NOMO-1 (cell line): ENCODE measurements around the gene MAPKAPK3.
"Not testable (repeated sequence)": the region's sequence is repeated elsewhere in the genome, so short reads cannot be mapped to it uniquely, and the experiment has no call there.

Source experiments
- DNase-seq, 2 experiments: peaks; one replicate each; lab custom pipeline; 2025; ENCODE audit not compliant: unreplicated experiment in 2 of 2; lab: John Stamatoyannopoulos, UW

Gene MAPKAPK3

GRCh38 chr3:50652709-50653108 is 35.8 kb downstream of the MAPKAPK3 start:
- peak in 1 of 2 experiments; percentile 30 for DNase-seq

- no peak for DNase-seq
Measured at GRCh38 chr3:50653937-50654595, 37.1 kb downstream of the MAPKAPK3 start.

GRCh38 chr3:50655009-50655830 is 38.3 kb downstream of the MAPKAPK3 start:
- DNase-seq, result no peak

GRCh38 chr3:50656417-50657195 is 39.7 kb downstream of the MAPKAPK3 start:
- DNase-seq, result no peak

- DNase-seq, result no peak
Measured at GRCh38 chr3:50657407-50657806, 40.5 kb downstream of the MAPKAPK3 start.

GRCh38 chr3:50657816-50658215 is 40.9 kb downstream of the MAPKAPK3 start:
- DNase-seq, result no peak

- DNase-seq, result no peak
Measured at GRCh38 chr3:50658416-50658815, 41.5 kb downstream of the MAPKAPK3 start.

GRCh38 chr3:50658831-50659230 is 41.9 kb downstream of the MAPKAPK3 start:
- no peak for DNase-seq

- no peak for DNase-seq
Measured at GRCh38 chr3:50660386-50660785, 43.4 kb downstream of the MAPKAPK3 start.

GRCh38 chr3:50661321-50661837 is 44.4 kb downstream of the MAPKAPK3 start:
- DNase-seq, result no peak

GRCh38 chr3:50662408-50662807 is 45.5 kb downstream of the MAPKAPK3 start:
- no peak for DNase-seq

- DNase-seq, result peak; percentile 21 to 29
Measured at GRCh38 chr3:50665081-50665840, 48.3 kb downstream of the MAPKAPK3 start.

- DNase-seq, result not testable (repeated sequence)
Measured at GRCh38 chr3:50665841-50666115, 48.8 kb downstream of the MAPKAPK3 start.

- no peak for DNase-seq
Measured at GRCh38 chr3:50666837-50667236, 49.9 kb downstream of the MAPKAPK3 start.

GRCh38 chr3:50671331-50671730 is 54.4 kb downstream of the MAPKAPK3 start:
- no peak for DNase-seq

GRCh38 chr3:50672656-50673055 is 55.7 kb downstream of the MAPKAPK3 start:
- DNase-seq, result no peak

- DNase-seq, result peak in 1 of 2 experiments; percentile 31
Measured at GRCh38 chr3:50673931-50674330, 57.0 kb downstream of the MAPKAPK3 start.

GRCh38 chr3:50674349-50675178 is 57.6 kb downstream of the MAPKAPK3 start, which contains the start of gene DOCK3:
Gene DOCK3, plus strand, starts transcription at chr3:50674927. Its CDS starts 337 bp downstream, at chr3:50675264.
- DNase-seq, result peak; percentile 30 to 41

GRCh38 chr3:50675179-50676030 is 58.5 kb downstream of the MAPKAPK3 start:
- DNase-seq, result no peak
